A549 (cell line): ENCODE data around the gene DRC3. TPM values are rescaled to one million over a fixed set of nuclear protein-coding genes. Genes with fewer than 3 reads are reported as not detected.

Source experiments
- ATAC-seq, 2 experiments: fragments of 200-7000 bp in 1 of 2; fragments of >200 bp in 1 of 2; cut with Nextera tagmentation in 1 of 2; cut with Tn5 transposase in 1 of 2; 3 replicates each; pipeline versions ENCODE4 v1.8.0 to v1.9.1; 2018 to 2020; ENCODE audit warnings: mild to moderate bottlenecking in 1 of 2, moderate library complexity in 1 of 2
- CTCF ChIA-PET: fragments of 300-600 bp; sonication (Branson Sonifier 250); formaldehyde crosslinking; extraction: SDS; loops from one replicate; lab custom pipeline; 2021; ENCODE audit warnings: antibody characterized with exemption, inconsistent platforms; lab: Yijun Ruan, JAX
- POLR2A ChIA-PET: fragments of 350-600 bp; formaldehyde crosslinking; extraction: SDS; loops from one replicate; lab custom pipeline; 2021; ENCODE audit warnings: antibody characterized with exemption, inconsistent platforms; lab: Yijun Ruan, JAX
- DNase-seq, 2 experiments: peaks; one replicate each; pipeline versions ENCODE4 v3.0.0 to v3.0.0-alpha.2; 2011 to 2016; ENCODE audit warnings: low read depth in 1 of 2, low spot score in 1 of 2
- FAIRE-seq: peaks from 2 replicates; lab custom pipeline; 2011; peaks lifted over from hg19 to GRCh38; lab: Jason Lieb, UNC
- H3K27ac ChIP-seq, 2 experiments: fragments of >200 bp; sonication (Bioruptor Twin); formaldehyde crosslinking; 3 replicates each; pipeline ENCODE4 v1.5.1; 2016 to 2017
- H3K4me1 ChIP-seq: fragments of >200 bp; sonication (Bioruptor Twin); formaldehyde crosslinking; 3 replicates; pipeline ENCODE4 v1.6.1; 2016
- H3K4me2 ChIP-seq: fragments of >200 bp; sonication (Bioruptor Twin); formaldehyde crosslinking; 3 replicates; pipeline ENCODE4 v1.6.1; 2016
- H3K4me3 ChIP-seq: fragments of >200 bp; sonication (Bioruptor Twin); formaldehyde crosslinking; 3 replicates; pipeline ENCODE4 v1.5.1; 2016
- H3K9me3 ChIP-seq: fragments of >200 bp; sonication (Bioruptor Twin); formaldehyde crosslinking; 3 replicates; pipeline ENCODE4 v1.6.1; 2016
- BHLHE40 ChIP-seq: IDR thresholded peaks from 2 replicates; pipeline ENCODE4 v1.6.1; 2012; ENCODE audit warnings: low read depth, low read length, inconsistent platforms
- CBX2 ChIP-seq: fragments of 200-600 bp; sonication (generic); IDR thresholded peaks from 2 replicates; pipeline ENCODE4 v1.6.1; 2016; ENCODE audit warnings: low read depth, mild to moderate bottlenecking, borderline replicate concordance
- CHD2 ChIP-seq: fragments of 150-350 bp; IDR thresholded peaks from 2 replicates; pipeline ENCODE4 v1.6.1; 2014; ENCODE audit warnings: low read length; ENCODE audit not compliant: partially characterized antibody
- CHD4 ChIP-seq: fragments of 200-600 bp; sonication (generic); IDR thresholded peaks from 2 replicates; pipeline ENCODE4 v1.6.1; 2016; ENCODE audit warnings: antibody characterized with exemption, mild to moderate bottlenecking, borderline replicate concordance
- EHF ChIP-seq: fragments of 250-450 bp; sonication (Bioruptor Pico); IDR thresholded peaks from 2 replicates; pipeline ENCODE4 v1.5.0; 2020; ENCODE audit warnings: mild to moderate bottlenecking
- FOSL2 ChIP-seq, 2 experiments: fragments of 450-650 bp in 1 of 2; fragments of >200 bp in 1 of 2; sonication (Bioruptor Twin) in 1 of 2; formaldehyde crosslinking; IDR thresholded peaks; 2 replicates each; pipeline versions ENCODE4 v1.5.0 to v1.6.1; 2016 to 2020; ENCODE audit warnings: mild to moderate bottlenecking in 1 of 2, moderate library complexity in 1 of 2
- FOXS1 ChIP-seq: fragments of 250-450 bp; sonication (Bioruptor Pico); IDR thresholded peaks from 2 replicates; pipeline ENCODE4 v1.5.0; 2020; ENCODE audit warnings: mild to moderate bottlenecking, moderate library complexity
- GATA3 ChIP-seq: IDR thresholded peaks from 2 replicates; pipeline ENCODE4 v1.6.1; 2012; ENCODE audit warnings: borderline replicate concordance
- HDAC2 ChIP-seq: fragments of 200-600 bp; sonication (generic); IDR thresholded peaks from 2 replicates; pipeline ENCODE4 v1.6.1; 2016
- HES2 ChIP-seq: fragments of >200 bp; sonication (Bioruptor Twin); formaldehyde crosslinking; IDR thresholded peaks from 2 replicates; pipeline ENCODE4 v1.6.1; 2016
- HMGXB4 ChIP-seq: fragments of 250-450 bp; sonication (Bioruptor Pico); IDR thresholded peaks from 2 replicates; pipeline ENCODE4 v1.5.0; 2021; ENCODE audit warnings: mild to moderate bottlenecking, moderate library complexity, borderline replicate concordance
- HOXB13 ChIP-seq: fragments of 250-450 bp; sonication (Bioruptor Pico); IDR thresholded peaks from 2 replicates; pipeline ENCODE4 v1.5.0; 2020; ENCODE audit warnings: low read depth, mild to moderate bottlenecking, moderate library complexity
- HOXB5 ChIP-seq: fragments of 250-450 bp; sonication (Bioruptor Pico); IDR thresholded peaks from 2 replicates; pipeline ENCODE4 v1.5.0; 2020; ENCODE audit warnings: mild to moderate bottlenecking, moderate library complexity
- JUN ChIP-seq, 2 experiments: fragments of >200 bp; sonication (Bioruptor Twin); formaldehyde crosslinking; IDR thresholded peaks; 2 replicates in 1 of 2; 3 replicates in 1 of 2; pipeline ENCODE4 v1.6.1; 2016 to 2017
- JUNB ChIP-seq: fragments of >200 bp; sonication (Bioruptor Twin); formaldehyde crosslinking; IDR thresholded peaks from 2 replicates; pipeline ENCODE4 v1.6.1; 2016
- KDM1A ChIP-seq: fragments of 200-600 bp; sonication (generic); IDR thresholded peaks from 2 replicates; pipeline ENCODE4 v1.6.1; 2016; ENCODE audit warnings: low read depth, mild to moderate bottlenecking
- KDM5A ChIP-seq: fragments of 200-600 bp; sonication (generic); IDR thresholded peaks from 2 replicates; pipeline ENCODE4 v1.6.1; 2016; ENCODE audit warnings: antibody characterized with exemption, mild to moderate bottlenecking
- MAFK ChIP-seq: fragments of 450-650 bp; IDR thresholded peaks from 2 replicates; pipeline ENCODE4 v1.6.1; 2014; ENCODE audit not compliant: partially characterized antibody
- MYC ChIP-seq: IDR thresholded peaks from 2 replicates; pipeline ENCODE4 v1.6.1; 2012; ENCODE audit warnings: mild to moderate bottlenecking, inconsistent platforms, low read length, improper control_type of control experiment, borderline replicate concordance
- PHF8 ChIP-seq: fragments of 200-600 bp; sonication (generic); IDR thresholded peaks from 2 replicates; pipeline ENCODE4 v1.6.1; 2016; ENCODE audit warnings: low read depth, mild to moderate bottlenecking, antibody characterized with exemption, moderate library complexity, borderline replicate concordance
- POLR2A ChIP-seq: IDR thresholded peaks from 2 replicates; pipeline ENCODE4 v1.6.1; 2012; ENCODE audit warnings: mild to moderate bottlenecking, low read length
- POLR2AphosphoS2 ChIP-seq: conservative IDR thresholded peaks from 2 replicates; pipeline ENCODE4 v1.6.1; 2012; ENCODE audit warnings: low read length, improper control_type of control experiment, inconsistent platforms
- RARB ChIP-seq: fragments of 250-450 bp; sonication (Bioruptor Pico); IDR thresholded peaks from 2 replicates; pipeline ENCODE4 v1.8.0; 2021; ENCODE audit warnings: mild to moderate bottlenecking, moderate library complexity
- RFX5 ChIP-seq: fragments of 450-650 bp; IDR thresholded peaks from 2 replicates; pipeline ENCODE4 v1.7.1; 2014; ENCODE audit warnings: antibody characterized with exemption, mild to moderate bottlenecking, moderate library complexity
- SMC3 ChIP-seq: fragments of >200 bp; sonication (Bioruptor Twin); formaldehyde crosslinking; IDR thresholded peaks from 3 replicates; pipeline ENCODE4 v1.6.1; 2018; ENCODE audit warnings: inconsistent platforms
- SREBF2 ChIP-seq: fragments of 450-650 bp; IDR thresholded peaks from 2 replicates; pipeline ENCODE4 v1.6.1; 2014; ENCODE audit warnings: mild to moderate bottlenecking, moderate library complexity
- ZC3H11A ChIP-seq: fragments of 450-650 bp; IDR thresholded peaks from 2 replicates; pipeline ENCODE4 v1.6.1; 2014; ENCODE audit warnings: antibody characterized with exemption, mild to moderate bottlenecking
- ZFP36 ChIP-seq: fragments of 450-650 bp; IDR thresholded peaks from 2 replicates; pipeline ENCODE4 v1.6.1; 2014; ENCODE audit warnings: borderline replicate concordance; ENCODE audit not compliant: partially characterized antibody
- WGBS: methylation state at CpG from one replicate; pipeline ENCODE4 v1.1.6; 2017; ENCODE audit errors: missing lambda C conversion rate; 5-methylcytosine and 5-hydroxymethylcytosine counted together
- polyA plus RNA-seq, 4 experiments: library from polyadenylated mRNA; depleted of rRNA in 3 of 4; stranded (reverse); fragments of >200 nt; fragmentation: RNase III in 1 of 4; extraction: RNeasy Plus Mini Kit Qiagen cat#74134 plus additional on column Dnase treatment in 1 of 4; gene quantifications; 2 replicates in 3 of 4; 3 replicates in 1 of 4; pipeline ENCODE4 v1.2.3, GENCODE V29; 2011 to 2017
- TF ChIP-seq, protein P1 (sequence below): fragments of 150-350 bp; IDR thresholded peaks from 2 replicates; pipeline ENCODE4 v1.6.1; 2014; ENCODE audit warnings: low read depth, mild to moderate bottlenecking, low read length
- TF ChIP-seq, protein P2 (sequence below): fragments of 250-450 bp; sonication (Bioruptor Pico); IDR thresholded peaks from 2 replicates; pipeline ENCODE4 v1.5.0; 2020; ENCODE audit warnings: low read depth, mild to moderate bottlenecking, moderate library complexity
- TF ChIP-seq, protein P3 (sequence below): IDR thresholded peaks from 2 replicates; pipeline ENCODE4 v1.6.1; 2012

DRC3 gene
- polyA plus RNA-seq, 2 of the 4 experiments (the other 2 are of a cell fraction) = 2.9 to 3.1 TPM

DNA sequence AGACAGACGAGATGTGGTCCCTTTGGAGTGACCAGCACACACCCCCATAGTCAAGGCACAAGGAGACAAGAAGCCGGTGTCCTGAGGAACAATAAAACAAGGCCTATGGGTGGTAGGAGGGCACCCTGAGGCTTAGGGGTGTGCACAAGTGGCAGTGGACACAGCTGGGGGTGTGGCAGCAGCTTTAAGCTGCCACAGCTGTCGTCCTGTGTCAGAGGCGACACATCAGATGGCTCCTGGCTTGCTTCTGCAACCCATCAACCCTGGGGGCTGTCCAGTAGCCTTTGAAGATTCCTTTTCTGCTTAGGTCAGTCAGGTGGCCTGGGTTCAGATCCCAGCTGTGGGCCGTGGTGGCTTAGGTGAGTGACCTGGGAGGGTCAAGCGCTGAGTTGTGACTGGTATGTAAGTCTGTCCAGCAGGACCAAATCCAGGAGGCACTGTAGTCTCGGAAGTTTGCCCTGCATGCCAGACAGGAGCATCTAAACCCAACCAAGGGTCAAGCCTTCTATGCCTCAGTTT, 15.8 kb downstream of the DRC3 start:
- FAIRE-seq = no peak
- POLR2A ChIA-PET = no interaction called here
- 91% methylated on average over 7 of the region's 7 CpGs for WGBS

DNA sequence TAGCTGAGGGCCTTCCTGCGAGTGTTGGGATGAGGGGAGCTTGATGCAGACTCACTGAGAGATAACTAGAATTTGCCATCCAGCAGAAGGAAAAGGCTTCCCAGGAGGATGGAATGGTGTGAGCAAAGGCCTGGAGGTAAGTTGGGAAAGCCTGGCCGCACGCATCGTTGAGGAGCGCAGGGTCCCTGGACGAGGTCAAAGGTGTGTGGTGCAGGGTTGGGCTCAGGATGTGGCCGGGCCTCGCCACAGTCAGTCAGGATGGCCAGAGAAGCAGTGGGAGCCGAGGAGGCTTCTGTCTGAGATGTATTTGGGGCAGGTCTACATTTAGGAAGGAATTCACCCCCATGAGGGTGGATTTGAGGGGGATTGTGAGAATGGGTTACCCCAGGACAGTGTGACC, 16.4 kb downstream of the DRC3 start:
- no peaks in the 10 kb centered on the region for H3K9me3 ChIP-seq
- FAIRE-seq = no peak
- peaks cover 37% of the 10 kb centered on the region for H3K4me1 ChIP-seq
- H3K4me2 ChIP-seq = no peak overlapping the region
- no peak for ATAC-seq
- no peak overlapping the region for H3K4me3 ChIP-seq
- CTCF ChIA-PET = interaction anchor here (1.1 to 5.1 kb wide), 6 partner anchors 12 to 177 kb away, joined by 3 to 29 read pairs (median 6); no protein-coding TSS in a partner anchor
- peak overlapping the region in 1 of 2 experiments; percentile 84; a peak in 3 of 6 replicates for H3K27ac ChIP-seq
- no peak for TF ChIP-seq MAFK
- TF ChIP-seq SMC3 = no peak
- TF ChIP-seq SREBF2 = no peak
- TF ChIP-seq, protein P1, sequence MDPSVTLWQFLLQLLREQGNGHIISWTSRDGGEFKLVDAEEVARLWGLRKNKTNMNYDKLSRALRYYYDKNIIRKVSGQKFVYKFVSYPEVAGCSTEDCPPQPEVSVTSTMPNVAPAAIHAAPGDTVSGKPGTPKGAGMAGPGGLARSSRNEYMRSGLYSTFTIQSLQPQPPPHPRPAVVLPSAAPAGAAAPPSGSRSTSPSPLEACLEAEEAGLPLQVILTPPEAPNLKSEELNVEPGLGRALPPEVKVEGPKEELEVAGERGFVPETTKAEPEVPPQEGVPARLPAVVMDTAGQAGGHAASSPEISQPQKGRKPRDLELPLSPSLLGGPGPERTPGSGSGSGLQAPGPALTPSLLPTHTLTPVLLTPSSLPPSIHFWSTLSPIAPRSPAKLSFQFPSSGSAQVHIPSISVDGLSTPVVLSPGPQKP = no peak
- no peak for TF ChIP-seq EHF (CRISPR knock-in tag)
- no peak for TF ChIP-seq CHD4
- no peak for DNase-seq
- POLR2A ChIA-PET = no interaction called here
- WGBS = 91% methylated on average over 9 of the region's 9 CpGs

More for the DNA sequence above, 15.8 kb downstream of the DRC3 start:
- no peak overlapping the region for H3K4me3 ChIP-seq
- DNase-seq = no peak
- no peaks in the 10 kb centered on the region for H3K9me3 ChIP-seq
- H3K4me1 ChIP-seq = peaks cover 34% of the 10 kb centered on the region
- no peak overlapping the region for H3K27ac ChIP-seq
- no peak for TF ChIP-seq HOXB5 (CRISPR knock-in tag)
- TF ChIP-seq FOXS1 (CRISPR knock-in tag) = no peak
- no peak for TF ChIP-seq HDAC2
- no peak for TF ChIP-seq ZFP36
- no peak for TF ChIP-seq SREBF2
- no peak for TF ChIP-seq MYC
- no peak for TF ChIP-seq HOXB13
- TF ChIP-seq, protein P2, sequence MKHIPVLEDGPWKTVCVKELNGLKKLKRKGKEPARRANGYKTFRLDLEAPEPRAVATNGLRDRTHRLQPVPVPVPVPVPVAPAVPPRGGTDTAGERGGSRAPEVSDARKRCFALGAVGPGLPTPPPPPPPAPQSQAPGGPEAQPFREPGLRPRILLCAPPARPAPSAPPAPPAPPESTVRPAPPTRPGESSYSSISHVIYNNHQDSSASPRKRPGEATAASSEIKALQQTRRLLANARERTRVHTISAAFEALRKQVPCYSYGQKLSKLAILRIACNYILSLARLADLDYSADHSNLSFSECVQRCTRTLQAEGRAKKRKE (CRISPR knock-in tag) = no peak
- no peak for TF ChIP-seq ZC3H11A
- no peak for TF ChIP-seq PHF8
- no peak for TF ChIP-seq SMC3
- no peak for TF ChIP-seq BHLHE40
- TF ChIP-seq HES2 = no peak
- no peak for TF ChIP-seq JUNB
- CTCF ChIA-PET = interaction anchor here (0.6 to 5.1 kb wide), 5 partner anchors 22 to 176 kb away, joined by 3 to 29 read pairs (median 5); no protein-coding TSS in a partner anchor
- ATAC-seq = no peak
- H3K4me2 ChIP-seq = no peak overlapping the region

DNA sequence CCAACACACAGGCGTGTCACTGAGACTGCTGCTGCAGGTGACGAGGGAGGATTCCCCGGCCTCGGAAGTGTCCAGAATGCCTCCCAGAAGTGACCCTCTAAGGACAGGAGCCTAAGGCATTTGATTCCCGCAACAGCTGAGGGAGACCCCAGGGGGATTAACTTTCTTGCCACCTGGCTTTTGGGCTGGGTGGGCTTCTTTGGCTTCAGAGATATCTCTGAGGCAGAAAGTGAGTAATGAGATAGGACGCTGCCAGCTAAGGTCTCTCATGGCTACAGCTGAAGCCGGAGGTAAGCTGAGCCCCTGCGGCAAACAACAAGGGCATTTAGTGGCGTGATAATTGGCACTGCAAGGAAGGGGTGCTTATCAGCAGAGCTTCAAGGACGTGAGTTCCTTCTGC, 17.0 kb downstream of the DRC3 start:
- POLR2A ChIA-PET = no interaction called here
- Histone ChIP-seq H3K4me3 (no peak overlapping the region), H3K9me3 (no peaks in the 10 kb centered on the region), H3K4me1 (peaks cover 40% of the 10 kb centered on the region), H3K4me2 (peak overlapping the region; percentile 66; the same call in 1 of the 3 replicates), H3K27ac (peak overlapping the region; percentile 64 to 84)
- DNase-seq = no peak
- 95% methylated on average over 10 of the region's 10 CpGs for WGBS
- no peak for ATAC-seq
- CTCF ChIA-PET = interaction anchor here (1.1 to 5.1 kb wide), 6 partner anchors 11 to 177 kb away, joined by 3 to 29 read pairs (median 6); no protein-coding TSS in a partner anchor
- FAIRE-seq = no peak
- TF ChIP-seq POLR2A (no peak), CHD2 (no peak), GATA3 (no peak), HES2 (no peak), KDM1A (no peak), KDM5A (no peak), RFX5 (no peak), JUN (IDR thresholded peaks at IDR 0.05) (no peak), FOXS1 (CRISPR knock-in tag) (no peak), BHLHE40 (no peak), FOSL2 (IDR thresholded peaks at IDR 0.05) (no peak), FOSL2 (CRISPR knock-in tag; IDR thresholded peaks at IDR 0.05) (no peak), EHF (CRISPR knock-in tag) (no peak), HMGXB4 (CRISPR knock-in tag) (no peak), CBX2 (no peak), RARB (CRISPR knock-in tag) (no peak), POLR2AphosphoS2 (no peak)
- TF ChIP-seq, protein P3, sequence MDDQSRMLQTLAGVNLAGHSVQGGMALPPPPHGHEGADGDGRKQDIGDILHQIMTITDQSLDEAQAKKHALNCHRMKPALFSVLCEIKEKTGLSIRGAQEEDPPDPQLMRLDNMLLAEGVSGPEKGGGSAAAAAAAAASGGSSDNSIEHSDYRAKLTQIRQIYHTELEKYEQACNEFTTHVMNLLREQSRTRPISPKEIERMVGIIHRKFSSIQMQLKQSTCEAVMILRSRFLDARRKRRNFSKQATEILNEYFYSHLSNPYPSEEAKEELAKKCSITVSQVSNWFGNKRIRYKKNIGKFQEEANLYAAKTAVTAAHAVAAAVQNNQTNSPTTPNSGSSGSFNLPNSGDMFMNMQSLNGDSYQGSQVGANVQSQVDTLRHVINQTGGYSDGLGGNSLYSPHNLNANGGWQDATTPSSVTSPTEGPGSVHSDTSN = no peak
